ENCODE results near the gene DCTN2. TPM values are rescaled to one million over a fixed set of nuclear protein-coding genes. Genes with fewer than 3 reads are reported as not detected.

The DCTN2 gene
- total RNA-seq: 100 to 1,000 TPM; 101 to 153 TPM

- Histone ChIP-seq H3K36me3 (no peaks in the 10 kb centered on the region), H3K9me3 (no peaks in the 10 kb centered on the region), H3K27me3 (replicated peaks; ENCODE audit: insufficient read depth) (no peaks in the 10 kb centered on the region), H3K4me1 (ENCODE audit: control insufficient read depth in 1 of 2, low read depth in 2 of 2) (peaks cover 9 to 29% of the 10 kb centered on the region in 2 donors), H3K27ac (peak within 1 kb of the TSS; percentile 71 to 80), H3K4me3 (peak within 1 kb of the TSS; percentile 94)
- ATAC-seq (ENCODE audit: insufficient number of reproducible peaks, low FRiP score, low read depth): peak; percentile 86
- DNase-seq (ENCODE audit: low spot score): peak; percentile 94
- no peak for TF ChIP-seq CTCF (IDR thresholded peaks at IDR 0.05)
These were observed at the start of gene DCTN2 for GRCh38 chr12:57546438-57547287. DCTN2 (minus strand) TSS chr12:57547192; CDS start chr12:57547063, 129 bp downstream.

- H3K27ac ChIP-seq: no peak overlapping the region
- ATAC-seq (ENCODE audit: insufficient number of reproducible peaks, low FRiP score, low read depth) (no peak), DNase-seq (ENCODE audit: low spot score) (no peak)
- peaks cover 6 to 30% of the 10 kb centered on the region in 2 donors for H3K4me1 ChIP-seq (ENCODE audit: control insufficient read depth in 1 of 2, low read depth in 2 of 2)
- TF ChIP-seq CTCF (IDR thresholded peaks at IDR 0.05): no peak
- peaks cover 13% of the 10 kb centered on the region for H3K36me3 ChIP-seq
- no peaks in the 10 kb centered on the region for H3K9me3 ChIP-seq
- H3K27me3 ChIP-seq (replicated peaks; ENCODE audit: insufficient read depth): no peaks in the 10 kb centered on the region
- no peak overlapping the region for H3K4me3 ChIP-seq
These were observed 46.2 kb upstream of the DCTN2 start for GRCh38 chr12:57593187-57593586.

GRCh38 chr12:57592551-57593165, 45.7 kb upstream of the DCTN2 start:
- Histone ChIP-seq H3K36me3 (peaks cover 9% of the 10 kb centered on the region), H3K27me3 (replicated peaks; ENCODE audit: insufficient read depth) (no peaks in the 10 kb centered on the region), H3K27ac (no peak overlapping the region), H3K4me3 (no peak overlapping the region), H3K4me1 (ENCODE audit: control insufficient read depth in 1 of 2, low read depth in 2 of 2) (peaks cover 6 to 30% of the 10 kb centered on the region in 2 donors), H3K9me3 (no peaks in the 10 kb centered on the region)
- DNase-seq (ENCODE audit: low spot score): no peak
- TF ChIP-seq CTCF (IDR thresholded peaks at IDR 0.05): no peak
- no peak for ATAC-seq (ENCODE audit: insufficient number of reproducible peaks, low FRiP score, low read depth)

GRCh38 chr12:57591782-57592325, 44.9 kb upstream of the DCTN2 start:
- DNase-seq (ENCODE audit: low spot score) (no peak), ATAC-seq (ENCODE audit: insufficient number of reproducible peaks, low FRiP score, low read depth) (no peak)
- peak overlapping the region; percentile 81 for H3K4me3 ChIP-seq
- H3K9me3 ChIP-seq: no peaks in the 10 kb centered on the region
- no peak for TF ChIP-seq CTCF (IDR thresholded peaks at IDR 0.05)
- H3K4me1 ChIP-seq (ENCODE audit: control insufficient read depth in 1 of 2, low read depth in 2 of 2): peaks cover 6 to 30% of the 10 kb centered on the region in 2 donors
- no peaks in the 10 kb centered on the region for H3K27me3 ChIP-seq (replicated peaks; ENCODE audit: insufficient read depth)
- H3K36me3 ChIP-seq: peaks cover 9% of the 10 kb centered on the region
- peak overlapping the region; percentile 70 to 76 for H3K27ac ChIP-seq

All from thoracic aorta (tissue), 2 donors.